PC-3 (cell line): ENCODE measurements around the gene TLDC2.
"Not testable (repeated sequence)": the region's sequence is repeated elsewhere in the genome, so short reads cannot be mapped to it uniquely, and the experiment has no call there.

Experiments
- EZH2 ChIP-seq: fragments of 300-600 bp; sonication (generic); IDR thresholded peaks from one replicate; pipeline ENCODE4 v1.6.1; 2017; ENCODE audit warnings: antibody characterized with exemption, mild to moderate bottlenecking, low read length; ENCODE audit not compliant: unreplicated experiment
- EZH2phosphoT487 ChIP-seq: fragments of 300-600 bp; sonication (generic); IDR thresholded peaks from 2 replicates; pipeline ENCODE4 v1.6.1; 2018; ENCODE audit warnings: mild to moderate bottlenecking, antibody characterized with exemption, low read length, borderline replicate concordance
- TF ChIP-seq, protein P1 (sequence below): fragments of 300-600 bp; sonication (generic); conservative IDR thresholded peaks from 2 replicates; pipeline ENCODE4 v1.5.1; 2017; ENCODE audit warnings: antibody characterized with exemption, low read depth, mild to moderate bottlenecking, low read length

DNA sequence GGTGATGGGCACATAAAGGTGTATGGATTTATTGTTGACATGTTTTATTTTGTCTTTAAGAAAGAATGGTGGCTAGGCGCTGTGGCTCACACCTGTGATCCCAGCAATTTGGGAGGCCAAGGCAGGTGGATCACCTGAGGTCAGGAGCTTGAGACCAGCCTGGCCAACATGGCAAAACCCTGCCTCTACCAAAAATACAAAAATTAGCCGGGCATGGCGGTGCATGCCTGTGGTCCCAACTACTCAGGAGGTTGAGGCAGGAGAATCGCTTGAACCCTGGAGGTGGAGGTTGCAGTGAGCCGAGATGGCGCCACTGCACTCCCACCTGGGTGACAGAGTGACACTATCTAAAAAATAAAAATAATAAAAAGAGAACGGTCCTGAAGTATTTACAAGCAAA, 30.1 kb downstream of the TLDC2 start:
- TF ChIP-seq, protein P1, sequence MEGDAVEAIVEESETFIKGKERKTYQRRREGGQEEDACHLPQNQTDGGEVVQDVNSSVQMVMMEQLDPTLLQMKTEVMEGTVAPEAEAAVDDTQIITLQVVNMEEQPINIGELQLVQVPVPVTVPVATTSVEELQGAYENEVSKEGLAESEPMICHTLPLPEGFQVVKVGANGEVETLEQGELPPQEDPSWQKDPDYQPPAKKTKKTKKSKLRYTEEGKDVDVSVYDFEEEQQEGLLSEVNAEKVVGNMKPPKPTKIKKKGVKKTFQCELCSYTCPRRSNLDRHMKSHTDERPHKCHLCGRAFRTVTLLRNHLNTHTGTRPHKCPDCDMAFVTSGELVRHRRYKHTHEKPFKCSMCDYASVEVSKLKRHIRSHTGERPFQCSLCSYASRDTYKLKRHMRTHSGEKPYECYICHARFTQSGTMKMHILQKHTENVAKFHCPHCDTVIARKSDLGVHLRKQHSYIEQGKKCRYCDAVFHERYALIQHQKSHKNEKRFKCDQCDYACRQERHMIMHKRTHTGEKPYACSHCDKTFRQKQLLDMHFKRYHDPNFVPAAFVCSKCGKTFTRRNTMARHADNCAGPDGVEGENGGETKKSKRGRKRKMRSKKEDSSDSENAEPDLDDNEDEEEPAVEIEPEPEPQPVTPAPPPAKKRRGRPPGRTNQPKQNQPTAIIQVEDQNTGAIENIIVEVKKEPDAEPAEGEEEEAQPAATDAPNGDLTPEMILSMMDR, result not testable (repeated sequence)
- not testable (repeated sequence) for TF ChIP-seq EZH2, EZH2phosphoT487
